ENCODE data around the gene SIGLECL1. TPM values are rescaled to one million over a fixed set of nuclear protein-coding genes. Genes with fewer than 3 reads are reported as not detected.
"Not testable (repeated sequence)": the region's sequence is repeated elsewhere in the genome, so short reads cannot be mapped to it uniquely, and the experiment has no call there.

SIGLECL1 gene
- not detected for polyA plus RNA-seq (ENCODE audit: insufficient read depth in 1 of 5, insufficient read length in 5 of 5, low replicate concordance in 1 of 5)
- long read RNA-seq, donor 1: 0 reads
- long read RNA-seq, donor 2: 0 reads
- long read RNA-seq, donor 3: 0 reads
- long read RNA-seq, donor 4: 0 reads
- long read RNA-seq, donor 5: 0 reads
- long read RNA-seq, donor 6: 0 reads
- long read RNA-seq, donor 7: 0 reads
- long read RNA-seq, donor 8: 0 reads

GRCh38 chr19:51250786-51251467 lies at the start of gene SIGLECL1:
Gene SIGLECL1, plus strand, starts transcription at chr19:51251080. Its CDS starts 12,993 bp downstream, at chr19:51264073.
- DNase-seq: no peak

GRCh38 chr19:51201712-51202111 lies 49.2 kb upstream of the SIGLECL1 start:
- no peak for DNase-seq

GRCh38 chr19:51203916-51204315 lies 47.0 kb upstream of the SIGLECL1 start:
- DNase-seq: no peak

- DNase-seq: no peak
Measured at GRCh38 chr19:51204321-51204720, 46.6 kb upstream of the SIGLECL1 start.

GRCh38 chr19:51207747-51208146 lies 43.1 kb upstream of the SIGLECL1 start:
- DNase-seq: no peak

- DNase-seq: no peak
Measured at GRCh38 chr19:51210191-51210784, 40.6 kb upstream of the SIGLECL1 start.

GRCh38 chr19:51210874-51211361 lies 40.0 kb upstream of the SIGLECL1 start:
- DNase-seq: not testable (repeated sequence)

- DNase-seq: no peak
Measured at GRCh38 chr19:51211833-51212232, 39.0 kb upstream of the SIGLECL1 start.

GRCh38 chr19:51219307-51219706 lies 31.6 kb upstream of the SIGLECL1 start:
- DNase-seq: no peak

GRCh38 chr19:51219971-51220370 lies 30.9 kb upstream of the SIGLECL1 start:
- DNase-seq: no peak

GRCh38 chr19:51220996-51221395 lies 29.9 kb upstream of the SIGLECL1 start:
- no peak for DNase-seq

GRCh38 chr19:51224163-51224641 lies 26.7 kb upstream of the SIGLECL1 start:
- no peak for DNase-seq

GRCh38 chr19:51224898-51225393 lies 25.9 kb upstream of the SIGLECL1 start, which contains the start of gene CD33:
Gene CD33, plus strand, starts transcription at chr19:51225080. Its CDS starts 39 bp downstream, at chr19:51225119.
- DNase-seq: not testable (repeated sequence)

GRCh38 chr19:51226067-51226466 lies 24.8 kb upstream of the SIGLECL1 start:
- no peak for DNase-seq

- no peak for DNase-seq
Measured at GRCh38 chr19:51227326-51227725, 23.6 kb upstream of the SIGLECL1 start.

- no peak for DNase-seq
Measured at GRCh38 chr19:51227966-51228365, 22.9 kb upstream of the SIGLECL1 start.

GRCh38 chr19:51240866-51241265 lies 10.0 kb upstream of the SIGLECL1 start:
- no peak for DNase-seq

GRCh38 chr19:51242881-51243630 lies 7.8 kb upstream of the SIGLECL1 start:
- DNase-seq: no peak

- DNase-seq: peak in 1 of 2 donors; percentile 4
Measured at GRCh38 chr19:51246164-51246552, 4.7 kb upstream of the SIGLECL1 start.

GRCh38 chr19:51247972-51248590 lies 2.8 kb upstream of the SIGLECL1 start:
- DNase-seq: no peak

GRCh38 chr19:51251468-51251820 lies 564 bp downstream of the SIGLECL1 start:
- no peak for DNase-seq
